ENCODE measurements around the gene ZFHX2. TPM values are rescaled to one million over a fixed set of nuclear protein-coding genes. Genes with fewer than 3 reads are reported as not detected.

ZFHX2 gene
- polyA plus RNA-seq, 12 donors = 0.89 to 4.0 (median 1.7) TPM; not detected in 1

GRCh38 chr14:23561259-23561658, 9.7 kb upstream of the ZFHX2 start:
- DNase-seq = no peak

GRCh38 chr14:23559926-23560520, 8.5 kb upstream of the ZFHX2 start:
- no peak for DNase-seq

GRCh38 chr14:23559010-23559925, 7.7 kb upstream of the ZFHX2 start:
- no peak for DNase-seq

- DNase-seq = no peak
Observed at GRCh38 chr14:23558346-23559009, 6.9 kb upstream of the ZFHX2 start.

GRCh38 chr14:23557946-23558345, 6.4 kb upstream of the ZFHX2 start:
- DNase-seq = no peak

- no peak for DNase-seq
Observed at GRCh38 chr14:23557521-23557920, 6.0 kb upstream of the ZFHX2 start.

GRCh38 chr14:23556700-23557440, 5.3 kb upstream of the ZFHX2 start:
- no peak for DNase-seq

- DNase-seq = peak; percentile 93
Observed at GRCh38 chr14:23555882-23556699, 4.5 kb upstream of the ZFHX2 start, which contains the start of gene THTPA. THTPA (plus strand) TSS chr14:23556271; CDS start chr14:23556758, 487 bp downstream.

- no peak for DNase-seq
Observed at GRCh38 chr14:23555533-23555881, 3.9 kb upstream of the ZFHX2 start.

- DNase-seq = no peak
Observed at GRCh38 chr14:23550812-23551265, 726 bp downstream of the ZFHX2 start.

GRCh38 chr14:23550131-23550811, 1.3 kb downstream of the ZFHX2 start:
- no peak for DNase-seq

GRCh38 chr14:23548351-23549318, 2.9 kb downstream of the ZFHX2 start:
- no peak for DNase-seq

- no peak for DNase-seq
Observed at GRCh38 chr14:23547924-23548323, 3.6 kb downstream of the ZFHX2 start.

- DNase-seq = no peak
Observed at GRCh38 chr14:23546450-23547035, 5.0 kb downstream of the ZFHX2 start.

- no peak for DNase-seq
Observed at GRCh38 chr14:23545740-23546365, 5.7 kb downstream of the ZFHX2 start.

- no peak for DNase-seq
Observed at GRCh38 chr14:23544511-23545447, 6.8 kb downstream of the ZFHX2 start.

- no peak for DNase-seq
Observed at GRCh38 chr14:23543403-23543802, 8.2 kb downstream of the ZFHX2 start.

All from muscle of arm (tissue), 12 donors.